C4-2B (cell line): ENCODE results near the gene DNAH9.
"Not testable (repeated sequence)": the region's sequence is repeated elsewhere in the genome, so short reads cannot be mapped to it uniquely, and the experiment has no call there.

Experiments
- H3K27ac ChIP-seq: fragments of 450-650 bp; 2 replicates; pipeline ENCODE4 v1.5.1; 2017
- ZFX ChIP-seq: fragments of 450-650 bp; IDR thresholded peaks from 2 replicates; pipeline ENCODE4 v1.6.1; 2017
- TF ChIP-seq, protein P1 (sequence below): fragments of 450-650 bp; conservative IDR thresholded peaks from 2 replicates; pipeline ENCODE4 v1.5.1; 2017; ENCODE audit warnings: mild to moderate bottlenecking

The DNAH9 gene

GRCh38 chr17:11922638-11923037 is 324.4 kb downstream of the DNAH9 start:
- no peak for TF ChIP-seq ZFX
- TF ChIP-seq, protein P1, sequence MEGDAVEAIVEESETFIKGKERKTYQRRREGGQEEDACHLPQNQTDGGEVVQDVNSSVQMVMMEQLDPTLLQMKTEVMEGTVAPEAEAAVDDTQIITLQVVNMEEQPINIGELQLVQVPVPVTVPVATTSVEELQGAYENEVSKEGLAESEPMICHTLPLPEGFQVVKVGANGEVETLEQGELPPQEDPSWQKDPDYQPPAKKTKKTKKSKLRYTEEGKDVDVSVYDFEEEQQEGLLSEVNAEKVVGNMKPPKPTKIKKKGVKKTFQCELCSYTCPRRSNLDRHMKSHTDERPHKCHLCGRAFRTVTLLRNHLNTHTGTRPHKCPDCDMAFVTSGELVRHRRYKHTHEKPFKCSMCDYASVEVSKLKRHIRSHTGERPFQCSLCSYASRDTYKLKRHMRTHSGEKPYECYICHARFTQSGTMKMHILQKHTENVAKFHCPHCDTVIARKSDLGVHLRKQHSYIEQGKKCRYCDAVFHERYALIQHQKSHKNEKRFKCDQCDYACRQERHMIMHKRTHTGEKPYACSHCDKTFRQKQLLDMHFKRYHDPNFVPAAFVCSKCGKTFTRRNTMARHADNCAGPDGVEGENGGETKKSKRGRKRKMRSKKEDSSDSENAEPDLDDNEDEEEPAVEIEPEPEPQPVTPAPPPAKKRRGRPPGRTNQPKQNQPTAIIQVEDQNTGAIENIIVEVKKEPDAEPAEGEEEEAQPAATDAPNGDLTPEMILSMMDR: peak; percentile 25; the same call in 1 of the 2 replicates
- no peak overlapping the region for H3K27ac ChIP-seq

- TF ChIP-seq ZFX: no peak
- TF ChIP-seq, protein P1: no peak
- H3K27ac ChIP-seq: no peak overlapping the region
Observed at GRCh38 chr17:11924076-11924475, 325.8 kb downstream of the DNAH9 start.

DNA sequence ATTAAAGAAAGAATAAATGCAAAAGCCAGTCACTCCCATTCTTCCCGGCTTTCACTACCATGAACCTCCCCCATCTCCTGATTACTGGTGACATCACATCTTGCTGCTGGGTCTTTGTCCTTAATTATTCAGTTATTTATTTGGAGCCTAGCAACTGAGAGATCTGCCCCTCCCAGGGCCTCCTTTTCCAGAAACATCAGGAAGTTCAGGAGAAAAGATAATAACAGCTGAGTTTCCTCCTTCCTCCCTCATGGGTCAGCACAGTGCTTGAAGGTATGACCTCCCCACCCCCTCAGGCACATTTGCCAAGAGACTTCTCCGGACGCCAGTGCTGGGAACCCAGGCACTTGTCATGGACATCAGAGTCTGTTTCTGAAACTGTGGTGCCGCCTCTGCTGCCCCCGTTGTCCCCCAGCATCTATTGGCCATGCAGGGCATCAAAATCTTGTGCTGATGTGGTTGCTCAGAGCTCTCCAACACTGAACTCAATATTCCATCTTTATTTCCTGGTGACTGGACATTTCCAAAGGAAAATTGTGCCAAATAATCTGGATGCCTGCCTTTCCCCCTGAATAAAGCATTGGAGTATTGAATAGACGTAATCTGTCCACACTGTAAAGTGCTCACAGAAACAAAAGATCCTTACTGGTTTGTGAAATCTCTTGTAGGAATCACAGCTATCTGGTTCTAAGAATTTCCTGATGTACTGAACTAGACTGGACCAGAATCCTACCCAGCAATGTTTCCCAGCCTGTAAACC is 327.2 kb downstream of the DNAH9 start:
- H3K27ac ChIP-seq: no peak overlapping the region
- TF ChIP-seq, protein P1: no peak
- no peak for TF ChIP-seq ZFX

DNA sequence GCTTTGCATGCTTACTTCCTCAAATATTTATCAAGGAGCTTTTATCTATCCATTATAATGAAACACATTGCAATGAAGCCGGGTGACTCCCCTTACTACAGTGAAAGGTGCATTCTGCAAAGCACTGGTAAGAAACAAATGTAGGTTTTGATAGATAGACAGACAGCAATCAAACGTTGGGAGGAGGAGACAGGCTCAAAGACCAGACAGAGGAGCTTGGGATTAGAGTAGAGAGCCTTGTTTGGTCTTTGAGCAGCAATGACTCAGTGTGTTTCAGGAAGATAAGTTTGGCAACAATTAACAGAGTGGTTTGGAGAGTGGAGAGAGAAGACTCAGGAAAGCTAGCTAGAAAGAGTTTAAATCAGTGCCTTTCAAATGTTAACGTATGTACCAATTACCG is 330.2 kb downstream of the DNAH9 start:
- TF ChIP-seq, protein P1: no peak
- TF ChIP-seq ZFX: no peak
- H3K27ac ChIP-seq: no peak overlapping the region

DNA sequence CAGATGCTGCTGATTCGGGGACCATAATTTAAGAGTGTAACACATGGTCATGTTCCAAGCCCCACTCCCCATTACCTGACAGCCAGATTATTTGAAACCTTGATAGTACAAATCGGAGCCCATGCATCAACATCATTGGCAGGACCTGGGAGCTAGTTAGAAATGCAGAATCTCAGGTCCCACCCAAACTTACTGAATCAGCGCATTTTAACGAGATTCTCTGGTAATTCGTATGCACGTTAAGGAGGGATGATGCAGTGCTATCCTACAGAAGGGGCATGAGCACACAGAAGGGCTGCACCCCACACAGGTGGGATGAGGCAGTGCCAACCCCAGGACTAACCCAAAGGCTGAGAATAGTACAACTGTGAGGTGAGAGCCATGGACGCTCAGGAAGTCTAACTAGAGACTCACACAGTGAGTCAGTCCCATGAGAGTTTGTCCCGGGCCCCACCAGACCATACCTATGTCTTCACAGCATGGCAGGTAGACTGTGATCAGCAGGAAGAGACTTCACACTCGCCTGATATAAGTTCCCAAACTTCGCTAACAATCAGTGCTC is 334.1 kb downstream of the DNAH9 start:
- TF ChIP-seq ZFX: no peak
- H3K27ac ChIP-seq: no peak overlapping the region

DNA sequence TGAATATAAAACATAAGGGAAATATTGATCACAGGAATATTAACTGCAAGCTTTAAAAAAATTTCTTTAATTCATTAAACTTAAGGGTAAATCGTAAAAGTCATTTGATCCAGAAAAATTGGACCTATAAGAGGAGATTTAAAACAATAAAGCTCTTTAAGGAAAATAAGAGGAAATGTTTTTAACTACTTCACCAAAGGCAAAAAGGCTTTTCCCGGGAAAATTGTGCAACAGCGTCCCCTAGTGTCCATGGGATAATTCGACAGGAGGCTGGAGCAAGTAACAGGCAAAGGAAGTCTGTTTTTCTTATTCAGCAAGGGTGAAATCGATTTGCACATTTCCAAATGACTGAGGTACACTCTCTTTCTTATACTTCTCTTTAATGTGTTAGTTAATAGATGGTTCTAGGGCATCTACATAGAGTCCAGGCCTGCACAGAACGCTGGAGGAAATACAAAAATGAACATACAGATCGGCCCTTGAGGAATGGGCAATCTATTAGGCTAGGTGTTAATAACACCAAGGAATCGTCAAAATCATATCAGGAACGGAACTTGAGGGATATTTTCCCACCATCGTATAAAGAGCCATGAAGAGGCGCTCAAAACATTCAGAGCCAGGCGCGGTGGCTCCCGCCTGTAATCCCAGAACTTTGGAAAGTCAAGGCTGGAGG is 337.6 kb downstream of the DNAH9 start:
- no peak for TF ChIP-seq ZFX
- TF ChIP-seq, protein P1: peak; percentile 100
- H3K27ac ChIP-seq: no peak overlapping the region

- no peak overlapping the region for H3K27ac ChIP-seq
- no peak for TF ChIP-seq ZFX
- TF ChIP-seq, protein P1: no peak
Observed at GRCh38 chr17:11940904-11941303, 342.6 kb downstream of the DNAH9 start.

DNA sequence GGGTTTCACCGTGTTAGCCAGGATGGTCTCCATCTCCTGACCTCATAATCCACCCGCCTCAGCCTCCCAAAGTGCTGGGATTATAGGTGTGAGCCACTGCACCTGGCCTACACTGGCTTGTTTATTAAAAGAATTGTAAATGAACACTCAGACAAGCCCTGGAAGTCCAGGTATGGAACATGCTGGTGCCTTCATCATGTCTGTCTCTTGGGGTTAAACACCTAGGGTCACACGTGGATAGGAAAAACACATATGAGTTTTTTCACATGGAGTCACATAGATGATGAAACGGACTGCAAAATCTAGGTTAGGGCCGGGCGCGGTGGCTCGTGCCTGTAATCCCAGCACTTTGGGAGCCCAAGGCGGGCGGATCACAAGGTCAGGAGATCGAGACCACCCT is 344.8 kb downstream of the DNAH9 start:
- not testable (repeated sequence) for H3K27ac ChIP-seq
